Mesenchymal stem cell (in vitro differentiated cells and primary cell): ENCODE results near the gene MYO1D.

ENCODE experiments used
- DNase-seq: peaks from one replicate; pipeline ENCODE4 v3.0.0-alpha.2; 2013
- H2AFZ ChIP-seq: one replicate; pipeline ENCODE4 v1.6.1; 2013; ENCODE audit warnings: low read depth, mild to moderate bottlenecking, control low read depth, inconsistent platforms, low read length, moderate library complexity
- H2AK5ac ChIP-seq: 2 replicates; pipeline ENCODE4 v1.6.1; 2013; ENCODE audit warnings: low read length, moderate library complexity, mild to moderate bottlenecking, inconsistent platforms; ENCODE audit not compliant: severe bottlenecking
- H2BK120ac ChIP-seq: one replicate; pipeline ENCODE4 v1.6.1; 2013; ENCODE audit warnings: low read depth, mild to moderate bottlenecking, inconsistent platforms, low read length, moderate library complexity
- H2BK12ac ChIP-seq, 2 experiments: one replicate each; pipeline ENCODE4 v1.6.1; 2013; ENCODE audit warnings: inconsistent platforms in 2 of 2, low read length in 2 of 2, mild to moderate bottlenecking in 2 of 2, moderate library complexity in 2 of 2, control low read depth in 1 of 2
- H2BK15ac ChIP-seq: one replicate; pipeline ENCODE4 v1.6.1; 2013; ENCODE audit warnings: mild to moderate bottlenecking, low read depth, inconsistent platforms; ENCODE audit not compliant: poor library complexity, severe bottlenecking
- H2BK5ac ChIP-seq: 2 replicates; pipeline ENCODE4 v1.6.1; 2013; ENCODE audit warnings: low read depth, mild to moderate bottlenecking, low read length, control low read depth, inconsistent platforms; ENCODE audit not compliant: poor library complexity, severe bottlenecking
- H3K14ac ChIP-seq, 2 experiments: one replicate each; pipeline ENCODE4 v1.6.1; 2013; ENCODE audit warnings: inconsistent platforms in 2 of 2, low read length in 2 of 2, control low read depth in 1 of 2, mild to moderate bottlenecking in 1 of 2, moderate library complexity in 1 of 2
- H3K18ac ChIP-seq, 2 experiments: one replicate each; pipeline ENCODE4 v1.6.1; 2013; ENCODE audit warnings: inconsistent platforms in 2 of 2, low read length in 2 of 2, control low read depth in 1 of 2, low read depth in 1 of 2, mild to moderate bottlenecking in 1 of 2
- H3K23ac ChIP-seq, 2 experiments: one replicate each; pipeline ENCODE4 v1.6.1; 2013; ENCODE audit warnings: inconsistent platforms in 2 of 2, low read length in 2 of 2, mild to moderate bottlenecking in 2 of 2, moderate library complexity in 2 of 2, control low read depth in 1 of 2
- H3K27ac ChIP-seq: 2 replicates; pipeline ENCODE4 v1.5.1; 2013; ENCODE audit warnings: mild to moderate bottlenecking, moderate library complexity, low read length, control low read depth, inconsistent platforms; ENCODE audit not compliant: poor library complexity, severe bottlenecking
- H3K27me3 ChIP-seq, 2 experiments: 2 replicates each; pipeline versions ENCODE4 v1.6.1 to v1.7.0; 2013; ENCODE audit warnings: low read length in 2 of 2, mild to moderate bottlenecking in 2 of 2, moderate library complexity in 2 of 2, control low read depth in 1 of 2, inconsistent platforms in 1 of 2; ENCODE audit not compliant: control insufficient read depth in 1 of 2, insufficient read depth in 1 of 2
- H3K36me3 ChIP-seq, 2 experiments: 2 replicates each; pipeline versions ENCODE4 v1.6.1 to v1.7.0; 2013; ENCODE audit warnings: low read length in 2 of 2, control low read depth in 1 of 2, inconsistent platforms in 1 of 2, low read depth in 1 of 2, mild to moderate bottlenecking in 1 of 2; ENCODE audit not compliant: insufficient read depth in 2 of 2, control insufficient read depth in 1 of 2
- H3K4ac ChIP-seq, 2 experiments: one replicate each; pipeline ENCODE4 v1.6.1; 2013; ENCODE audit warnings: inconsistent platforms in 2 of 2, low read length in 2 of 2, mild to moderate bottlenecking in 2 of 2, moderate library complexity in 2 of 2, control low read depth in 1 of 2, low read depth in 1 of 2
- H3K4me1 ChIP-seq: 2 replicates; pipeline ENCODE4 v1.6.1; 2013; ENCODE audit warnings: low read depth, low read length, control low read depth; ENCODE audit not compliant: control insufficient read depth, insufficient read depth
- H3K4me2 ChIP-seq: 2 replicates; pipeline ENCODE4 v1.6.1; 2013; ENCODE audit warnings: low read length, mild to moderate bottlenecking, inconsistent platforms; ENCODE audit not compliant: poor library complexity, severe bottlenecking
- H3K4me3 ChIP-seq, 2 experiments: 2 replicates each; pipeline versions ENCODE4 v1.5.1 to v1.7.0; 2013; ENCODE audit warnings: low read length in 2 of 2, mild to moderate bottlenecking in 2 of 2, control low read depth in 1 of 2, low read depth in 1 of 2; ENCODE audit not compliant: insufficient read depth in 1 of 2
- H3K79me1 ChIP-seq: replicated peaks from 2 replicates; pipeline ENCODE4 v1.6.1; 2013; ENCODE audit warnings: mild to moderate bottlenecking, control low read depth, low read length, inconsistent platforms; ENCODE audit not compliant: poor library complexity, severe bottlenecking
- H3K9ac ChIP-seq: 2 replicates; pipeline ENCODE4 v1.7.0; 2013; ENCODE audit warnings: mild to moderate bottlenecking, low read length, moderate library complexity
- H3K9me3 ChIP-seq: 2 replicates; pipeline ENCODE4 v1.7.0; 2013; ENCODE audit warnings: mild to moderate bottlenecking, low read length; ENCODE audit not compliant: control insufficient read depth
- H4K8ac ChIP-seq: one replicate; pipeline ENCODE4 v1.6.1; 2013; ENCODE audit warnings: inconsistent platforms, mild to moderate bottlenecking, low read length, moderate library complexity
- H4K91ac ChIP-seq: one replicate; pipeline ENCODE4 v1.6.1; 2013; ENCODE audit warnings: mild to moderate bottlenecking, low read length, inconsistent platforms
- WGBS: methylation state at CpG from one replicate; pipeline ENCODE4 v1.1.7; 2013; ENCODE audit warnings: mixed read lengths; 5-methylcytosine and 5-hydroxymethylcytosine counted together

The MYO1D gene

GRCh38 chr17:32461498-32461852 is 415.4 kb downstream of the MYO1D start:
- no peak overlapping the region for H2BK12ac ChIP-seq
- no peak overlapping the region for H3K4me2 ChIP-seq
- no peak overlapping the region for H3K4ac ChIP-seq
- no peak overlapping the region for H2BK120ac ChIP-seq
- H3K79me1 ChIP-seq, result peaks cover 17% of the 10 kb centered on the region
- no peak overlapping the region for H3K4me3 ChIP-seq
- H2BK15ac ChIP-seq, result no peak overlapping the region
- H3K36me3 ChIP-seq, result peaks cover 41 to 82% of the 10 kb centered on the region in 2 experiments
- no peak overlapping the region for H4K8ac ChIP-seq
- H3K27me3 ChIP-seq, result no peaks in the 10 kb centered on the region
- no peak for DNase-seq
- no peak overlapping the region for H3K18ac ChIP-seq
- WGBS, result 89% methylated on average over 4 of the region's 4 CpGs
- no peaks in the 10 kb centered on the region for H3K4me1 ChIP-seq
- no peak overlapping the region for H3K9ac ChIP-seq
- H3K9me3 ChIP-seq, result no peaks in the 10 kb centered on the region
- H2BK5ac ChIP-seq, result no peak overlapping the region
- H3K14ac ChIP-seq, result no peak overlapping the region
- no peak overlapping the region for H2AK5ac ChIP-seq
- no peak overlapping the region for H3K23ac ChIP-seq
- H2AFZ ChIP-seq, result no peak overlapping the region
- H3K27ac ChIP-seq, result no peak overlapping the region
- no peak overlapping the region for H4K91ac ChIP-seq

DNA sequence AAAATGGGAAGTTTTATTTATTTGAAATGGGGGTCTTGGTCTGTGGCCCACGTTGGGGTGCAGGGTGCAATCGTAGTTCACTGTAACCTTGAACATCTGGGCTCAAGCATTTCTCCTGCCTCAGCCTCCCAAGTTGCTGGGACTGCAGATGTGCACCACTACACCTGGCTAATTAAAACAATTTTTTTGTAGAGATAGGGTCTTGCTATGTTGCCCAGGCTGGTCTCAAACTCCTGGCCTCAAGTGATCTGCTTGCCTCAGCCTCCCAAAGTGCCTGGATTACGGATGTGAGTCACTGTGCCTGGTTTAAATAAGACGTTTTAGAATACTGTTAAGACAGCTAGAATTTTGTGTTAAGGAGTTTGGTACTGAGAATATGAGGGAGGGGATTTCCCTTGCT is 416.9 kb downstream of the MYO1D start:
- 95% methylated on average over 4 of the region's 4 CpGs for WGBS

GRCh38 chr17:32458371-32458770 is 418.6 kb downstream of the MYO1D start:
- Histone ChIP-seq H3K14ac (no peak overlapping the region), H4K91ac (no peak overlapping the region), H3K23ac (no peak overlapping the region), H2AFZ (no peak overlapping the region), H3K18ac (no peak overlapping the region), H4K8ac (no peak overlapping the region), H3K79me1 (peaks cover 19% of the 10 kb centered on the region), H3K4me1 (no peaks in the 10 kb centered on the region), H3K4me2 (no peak overlapping the region), H3K4ac (no peak overlapping the region), H3K4me3 (no peak overlapping the region), H2AK5ac (no peak overlapping the region), H2BK15ac (no peak overlapping the region), H3K9me3 (no peaks in the 10 kb centered on the region), H3K27me3 (no peaks in the 10 kb centered on the region), H3K9ac (no peak overlapping the region), H2BK12ac (no peak overlapping the region), H2BK120ac (no peak overlapping the region), H3K36me3 (peaks cover 36 to 78% of the 10 kb centered on the region in 2 experiments), H2BK5ac (no peak overlapping the region), H3K27ac (no peak overlapping the region)
- no peak for DNase-seq

More for the DNA sequence above, 416.9 kb downstream of the MYO1D start:
- no peak overlapping the region for H2BK15ac ChIP-seq
- H3K27ac ChIP-seq, result no peak overlapping the region
- H2AK5ac ChIP-seq, result no peak overlapping the region
- H3K4me2 ChIP-seq, result no peak overlapping the region
- H3K4me1 ChIP-seq, result no peaks in the 10 kb centered on the region
- peaks cover 37 to 78% of the 10 kb centered on the region in 2 experiments for H3K36me3 ChIP-seq
- peaks cover 15% of the 10 kb centered on the region for H3K79me1 ChIP-seq
- H2BK12ac ChIP-seq, result no peak overlapping the region
- H3K23ac ChIP-seq, result no peak overlapping the region
- no peak overlapping the region for H4K91ac ChIP-seq
- DNase-seq, result no peak
- H3K9ac ChIP-seq, result no peak overlapping the region
- H2AFZ ChIP-seq, result no peak overlapping the region
- H3K18ac ChIP-seq, result no peak overlapping the region
- H2BK5ac ChIP-seq, result no peak overlapping the region
- no peak overlapping the region for H3K4ac ChIP-seq
- H3K27me3 ChIP-seq, result no peaks in the 10 kb centered on the region
- no peak overlapping the region for H3K4me3 ChIP-seq
- no peaks in the 10 kb centered on the region for H3K9me3 ChIP-seq
- no peak overlapping the region for H4K8ac ChIP-seq
- H3K14ac ChIP-seq, result no peak overlapping the region
- no peak overlapping the region for H2BK120ac ChIP-seq

DNA sequence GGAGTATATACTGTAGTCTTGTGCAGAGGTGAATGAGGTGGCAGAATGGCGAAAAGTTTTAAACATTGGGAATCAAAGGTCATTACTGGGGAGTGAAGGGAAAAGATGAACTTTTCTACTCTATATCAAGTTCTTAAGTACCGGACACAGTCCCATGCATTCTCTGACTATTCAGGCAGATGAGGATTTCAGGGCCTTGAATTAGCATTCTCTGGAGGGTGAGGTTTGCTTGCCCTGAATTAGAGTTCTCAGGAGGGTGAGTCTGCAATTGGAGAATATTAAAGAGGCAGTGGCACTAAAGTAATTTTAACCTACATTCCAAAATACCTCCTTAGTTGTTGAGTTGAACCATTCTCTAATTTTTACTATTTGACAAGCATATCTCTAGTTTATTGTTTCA is 423.6 kb downstream of the MYO1D start:
- H3K27me3 ChIP-seq, result no peaks in the 10 kb centered on the region
- H3K9me3 ChIP-seq, result no peaks in the 10 kb centered on the region
- no peak overlapping the region for H2BK120ac ChIP-seq
- no peak overlapping the region for H3K4me3 ChIP-seq
- H3K4me2 ChIP-seq, result no peak overlapping the region
- DNase-seq, result no peak
- H3K18ac ChIP-seq, result no peak overlapping the region
- WGBS, result no CpG with 5 or more reads among the region's 2 CpGs
- H2BK15ac ChIP-seq, result no peak overlapping the region
- no peak overlapping the region for H4K91ac ChIP-seq
- no peak overlapping the region for H3K9ac ChIP-seq
- no peaks in the 10 kb centered on the region for H3K4me1 ChIP-seq
- H3K14ac ChIP-seq, result no peak overlapping the region
- peaks cover 19% of the 10 kb centered on the region for H3K79me1 ChIP-seq
- no peak overlapping the region for H3K27ac ChIP-seq
- no peak overlapping the region for H3K23ac ChIP-seq
- H2BK5ac ChIP-seq, result no peak overlapping the region
- H2AK5ac ChIP-seq, result no peak overlapping the region
- H3K36me3 ChIP-seq, result peaks cover 27 to 89% of the 10 kb centered on the region in 2 experiments
- no peak overlapping the region for H4K8ac ChIP-seq
- H2BK12ac ChIP-seq, result no peak overlapping the region
- no peak overlapping the region for H2AFZ ChIP-seq
- no peak overlapping the region for H3K4ac ChIP-seq
